Mucosa of stomach (tissue), 1 donor: Measurements from ENCODE around the gene TSPAN1.

ENCODE experiments used
- H3K27me3 ChIP-seq: one replicate; pipeline ENCODE4 v1.7.0; 2013; ENCODE audit warnings: mild to moderate bottlenecking, low read length; ENCODE audit not compliant: control insufficient read depth, insufficient read depth
- H3K36me3 ChIP-seq: one replicate; pipeline ENCODE4 v1.7.0; 2013; ENCODE audit warnings: low read length; ENCODE audit not compliant: control insufficient read depth, insufficient read depth
- H3K4me1 ChIP-seq: one replicate; pipeline ENCODE4 v1.7.0; 2013; ENCODE audit warnings: mild to moderate bottlenecking, low read length; ENCODE audit not compliant: control insufficient read depth, insufficient read depth
- H3K4me3 ChIP-seq: one replicate; pipeline ENCODE4 v1.7.0; 2013; ENCODE audit warnings: low read length
- H3K9ac ChIP-seq: one replicate; pipeline ENCODE4 v1.7.0; 2013; ENCODE audit warnings: mild to moderate bottlenecking, low read length, moderate library complexity
- H3K9me3 ChIP-seq: one replicate; pipeline ENCODE4 v1.7.0; 2013; ENCODE audit warnings: mild to moderate bottlenecking, low read length, moderate library complexity; ENCODE audit not compliant: control insufficient read depth
- donor health status: Pancreatic carcinoma.

The TSPAN1 gene

DNA sequence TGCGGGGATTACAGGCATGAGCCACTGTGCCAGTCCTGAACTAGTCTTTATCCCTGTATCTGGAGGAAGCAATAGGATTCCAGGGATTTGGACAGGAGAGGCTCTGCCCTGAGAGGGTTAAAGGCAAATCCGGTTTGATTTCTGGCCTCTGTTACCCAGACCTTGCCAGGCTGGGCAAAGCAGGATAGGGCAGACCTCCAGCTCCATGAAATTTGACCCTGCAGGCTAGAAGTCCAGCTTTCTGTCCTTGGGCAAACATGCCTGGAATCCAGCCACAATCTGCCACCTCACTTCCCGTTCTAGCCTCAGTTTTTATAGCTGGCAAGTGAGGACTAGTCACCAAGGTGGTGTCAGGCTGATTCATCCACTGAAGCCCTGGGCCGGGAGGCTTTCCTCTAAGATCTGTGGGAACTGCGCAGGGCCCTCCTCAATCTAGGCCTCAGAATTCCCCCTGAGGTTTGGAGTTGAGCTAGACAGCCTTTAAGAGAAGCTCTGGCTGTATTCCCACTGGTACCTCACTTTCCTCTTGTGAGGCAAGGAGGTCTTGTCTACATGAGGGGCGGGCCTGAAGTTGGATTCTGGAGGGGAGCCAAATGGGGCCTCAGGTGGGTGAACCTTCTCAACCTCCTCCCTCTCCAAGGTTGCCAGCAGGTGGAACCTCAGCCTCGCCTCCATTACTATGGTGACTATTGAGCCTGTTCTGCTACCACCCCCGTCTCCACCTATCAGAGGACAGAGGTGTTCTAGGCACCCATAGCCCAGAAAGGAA lies 8.4 kb downstream of the TSPAN1 start:
- Histone ChIP-seq H3K4me1 (peaks cover 50% of the 10 kb centered on the region), H3K9ac (peak overlapping the region; percentile 93), H3K9me3 (no peaks in the 10 kb centered on the region), H3K36me3 (peaks cover 28% of the 10 kb centered on the region), H3K27me3 (no peaks in the 10 kb centered on the region), H3K4me3 (peak overlapping the region; percentile 38)

GRCh38 chr1:46183926-46184557 lies 9.2 kb downstream of the TSPAN1 start:
- Histone ChIP-seq H3K9me3 (no peaks in the 10 kb centered on the region), H3K4me3 (peak overlapping the region; percentile 38), H3K36me3 (peaks cover 28% of the 10 kb centered on the region), H3K4me1 (peaks cover 57% of the 10 kb centered on the region), H3K9ac (peak overlapping the region; percentile 93), H3K27me3 (no peaks in the 10 kb centered on the region)

GRCh38 chr1:46184920-46185658 lies 10.2 kb downstream of the TSPAN1 start:
- H3K9me3 ChIP-seq, result no peaks in the 10 kb centered on the region
- peaks cover 65% of the 10 kb centered on the region for H3K4me1 ChIP-seq
- H3K9ac ChIP-seq, result peak overlapping the region; percentile 11
- H3K27me3 ChIP-seq, result no peaks in the 10 kb centered on the region
- peaks cover 28% of the 10 kb centered on the region for H3K36me3 ChIP-seq
- no peak overlapping the region for H3K4me3 ChIP-seq

DNA sequence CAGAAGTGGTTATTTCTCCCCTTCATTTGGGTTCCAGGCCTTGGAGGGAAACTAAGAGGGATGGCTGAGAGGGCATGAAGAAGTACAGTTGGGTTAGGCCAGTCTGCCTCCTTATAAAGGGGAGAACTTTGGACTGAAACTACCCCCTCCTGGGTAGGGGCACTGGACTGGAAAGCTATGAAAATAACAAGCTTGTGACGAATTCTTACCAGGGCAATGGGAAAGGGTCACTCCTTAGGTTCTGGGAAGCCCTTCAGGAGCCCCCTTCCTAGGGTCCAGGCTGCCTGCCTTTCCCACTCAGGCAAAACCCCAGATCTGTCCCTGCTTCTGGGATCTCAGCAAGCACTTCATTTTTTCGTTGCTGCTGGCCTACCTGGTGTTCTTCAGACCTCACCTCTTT lies 11.2 kb downstream of the TSPAN1 start:
- Histone ChIP-seq H3K36me3 (peaks cover 33% of the 10 kb centered on the region), H3K4me1 (peaks cover 61% of the 10 kb centered on the region), H3K4me3 (no peak overlapping the region), H3K27me3 (no peaks in the 10 kb centered on the region), H3K9ac (peak overlapping the region; percentile 11), H3K9me3 (no peaks in the 10 kb centered on the region)

- Histone ChIP-seq H3K9ac (peak overlapping the region; percentile 66), H3K9me3 (no peaks in the 10 kb centered on the region), H3K4me1 (peaks cover 60% of the 10 kb centered on the region), H3K4me3 (no peak overlapping the region), H3K27me3 (no peaks in the 10 kb centered on the region), H3K36me3 (peaks cover 32% of the 10 kb centered on the region)
Measured at GRCh38 chr1:46187106-46187869, 12.4 kb downstream of the TSPAN1 start.

DNA sequence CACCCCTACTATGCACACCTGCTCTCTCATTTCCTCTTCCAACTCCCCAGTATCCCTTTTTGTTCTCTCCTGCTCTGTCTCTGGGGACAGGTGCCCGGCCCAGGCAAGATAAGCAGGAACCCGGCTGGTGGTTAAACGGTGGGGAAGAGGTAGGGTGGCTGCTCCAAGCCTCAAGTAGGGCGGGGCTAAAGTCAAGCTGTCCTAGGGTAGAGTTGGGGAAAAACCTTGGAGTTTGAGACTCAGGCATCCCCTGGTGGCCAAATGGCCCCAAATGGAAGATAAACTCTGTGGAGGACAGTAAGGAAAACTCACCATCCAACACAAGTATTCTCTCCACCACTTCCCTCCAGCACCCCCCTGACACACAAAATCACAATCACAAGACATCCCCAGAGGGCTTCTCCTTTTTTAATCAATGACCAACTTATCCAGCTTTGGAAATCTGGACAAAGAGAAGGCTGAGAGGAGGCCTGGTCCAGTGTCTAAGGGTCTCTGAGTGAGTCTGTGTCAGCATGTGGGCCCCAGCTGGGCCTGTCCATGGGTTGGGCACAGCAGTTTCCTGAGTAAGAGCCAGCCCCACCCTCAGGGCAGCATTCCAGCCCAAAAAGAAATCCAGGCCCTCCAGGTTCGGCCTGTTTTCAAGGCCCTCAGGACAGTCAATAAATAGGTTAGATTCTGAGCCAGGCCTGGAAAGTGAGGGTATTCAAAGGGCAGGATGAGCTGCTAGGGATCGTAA lies 13.6 kb downstream of the TSPAN1 start:
- H3K36me3 ChIP-seq, result peaks cover 36% of the 10 kb centered on the region
- peaks cover 58% of the 10 kb centered on the region for H3K4me1 ChIP-seq
- H3K9me3 ChIP-seq, result no peaks in the 10 kb centered on the region
- no peak overlapping the region for H3K4me3 ChIP-seq
- H3K9ac ChIP-seq, result peak overlapping the region; percentile 66
- no peaks in the 10 kb centered on the region for H3K27me3 ChIP-seq

DNA sequence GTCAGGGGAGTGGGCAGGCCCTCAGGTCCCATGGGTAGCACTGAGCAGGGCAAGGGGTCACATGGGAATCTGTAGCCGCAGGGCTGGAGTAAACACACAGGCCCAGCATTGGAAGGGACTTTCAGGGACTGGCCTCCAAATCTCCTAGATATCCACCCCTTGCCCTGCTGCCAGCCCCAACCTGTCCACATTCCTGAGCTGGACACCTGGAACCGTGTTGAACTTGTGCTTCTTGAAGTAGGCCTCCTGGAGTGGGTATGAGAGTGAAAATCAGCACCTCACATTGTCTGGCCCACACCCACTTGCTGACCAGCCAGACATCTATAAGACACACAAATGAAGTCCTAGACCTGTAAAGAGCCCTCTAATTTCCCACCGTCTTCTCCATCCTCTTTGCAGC lies 15.7 kb downstream of the TSPAN1 start:
- Histone ChIP-seq H3K9me3 (no peaks in the 10 kb centered on the region), H3K36me3 (peaks cover 28% of the 10 kb centered on the region), H3K4me3 (no peak overlapping the region), H3K4me1 (peaks cover 37% of the 10 kb centered on the region), H3K27me3 (no peaks in the 10 kb centered on the region), H3K9ac (peak overlapping the region; percentile 4)

DNA sequence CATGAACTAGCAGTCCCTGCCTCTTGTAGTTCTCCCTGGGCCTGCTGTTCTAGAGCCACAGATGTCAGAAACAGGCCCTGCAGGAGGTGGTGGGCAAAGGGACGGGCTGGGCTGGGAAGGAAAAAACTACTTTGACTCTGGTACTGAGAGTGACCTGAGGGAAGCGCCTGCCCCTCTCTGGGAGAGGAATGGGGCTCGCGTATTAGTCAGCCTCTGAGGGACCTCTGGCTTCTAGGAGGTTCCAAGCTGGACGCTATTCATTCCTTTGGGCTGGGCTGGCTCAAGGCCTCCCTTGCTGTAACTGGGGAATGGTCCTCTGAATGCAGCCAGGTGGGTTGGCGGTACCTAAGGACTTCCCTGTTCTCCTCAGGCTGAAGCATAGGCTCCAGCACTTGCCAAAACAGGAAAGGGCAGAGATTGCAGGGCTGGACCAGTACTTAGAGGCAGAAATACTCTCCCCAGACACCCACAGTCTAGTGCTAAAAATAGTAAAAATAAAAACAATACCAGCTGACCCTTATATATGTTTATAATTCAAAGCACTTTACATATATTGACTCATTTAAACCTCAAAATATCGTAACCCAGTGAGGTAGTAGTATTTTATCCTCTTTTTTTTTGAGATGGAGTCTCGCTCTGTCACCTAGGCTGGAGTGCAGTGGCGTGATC lies 16.3 kb downstream of the TSPAN1 start:
- Histone ChIP-seq H3K9ac (no peak overlapping the region), H3K4me1 (peaks cover 31% of the 10 kb centered on the region), H3K36me3 (peaks cover 26% of the 10 kb centered on the region), H3K27me3 (no peaks in the 10 kb centered on the region), H3K4me3 (no peak overlapping the region), H3K9me3 (no peaks in the 10 kb centered on the region)

GRCh38 chr1:46192171-46192570 lies 17.3 kb downstream of the TSPAN1 start:
- no peaks in the 10 kb centered on the region for H3K27me3 ChIP-seq
- peaks cover 29% of the 10 kb centered on the region for H3K4me1 ChIP-seq
- H3K4me3 ChIP-seq, result no peak overlapping the region
- peaks cover 24% of the 10 kb centered on the region for H3K36me3 ChIP-seq
- H3K9ac ChIP-seq, result no peak overlapping the region
- H3K9me3 ChIP-seq, result no peaks in the 10 kb centered on the region

DNA sequence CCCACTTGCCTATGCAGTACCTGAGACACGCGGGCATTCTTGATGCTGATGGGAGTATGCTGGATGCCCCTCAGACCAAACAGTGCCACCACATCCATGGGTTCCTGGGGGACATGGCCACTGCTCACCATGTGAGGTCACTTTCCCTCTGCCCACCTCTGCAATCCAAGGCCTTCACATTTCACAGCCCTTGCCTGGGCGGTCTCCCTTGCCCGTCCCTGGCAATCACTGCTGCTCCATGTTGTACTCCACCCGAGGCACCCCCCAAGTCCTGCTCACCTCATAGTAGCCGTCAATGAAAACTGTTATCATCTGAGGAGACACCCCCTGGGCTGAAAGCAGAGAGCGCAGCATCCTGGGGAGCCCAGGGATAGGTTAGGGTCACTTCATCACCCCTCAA lies 18.4 kb downstream of the TSPAN1 start:
- Histone ChIP-seq H3K4me3 (no peak overlapping the region), H3K36me3 (peaks cover 23% of the 10 kb centered on the region), H3K27me3 (no peaks in the 10 kb centered on the region), H3K4me1 (peaks cover 26% of the 10 kb centered on the region), H3K9ac (no peak overlapping the region), H3K9me3 (no peaks in the 10 kb centered on the region)
